ENCODE measurements around the gene GFOD2.

GFOD2 gene

GRCh38 chr16:67657017-67657608 lies 62.0 kb downstream of the GFOD2 start:
- no peak for ATAC-seq
- no peak for TF ChIP-seq TCF4 (CRISPR knock-in tag; IDR thresholded peaks at IDR 0.05; ENCODE audit: borderline replicate concordance)
- no peak for TF ChIP-seq TOX (CRISPR knock-in tag; IDR thresholded peaks at IDR 0.05; ENCODE audit: borderline replicate concordance)
- no peak for TF ChIP-seq POU6F1 (CRISPR knock-in tag; IDR thresholded peaks at IDR 0.05; ENCODE audit: borderline replicate concordance, low read depth)
- TF ChIP-seq BACH2 (CRISPR knock-in tag; IDR thresholded peaks at IDR 0.05; ENCODE audit: borderline replicate concordance) = no peak
- no peak for TF ChIP-seq ZFP3 (CRISPR knock-in tag; IDR thresholded peaks at IDR 0.05)
- TF ChIP-seq, protein P1, sequence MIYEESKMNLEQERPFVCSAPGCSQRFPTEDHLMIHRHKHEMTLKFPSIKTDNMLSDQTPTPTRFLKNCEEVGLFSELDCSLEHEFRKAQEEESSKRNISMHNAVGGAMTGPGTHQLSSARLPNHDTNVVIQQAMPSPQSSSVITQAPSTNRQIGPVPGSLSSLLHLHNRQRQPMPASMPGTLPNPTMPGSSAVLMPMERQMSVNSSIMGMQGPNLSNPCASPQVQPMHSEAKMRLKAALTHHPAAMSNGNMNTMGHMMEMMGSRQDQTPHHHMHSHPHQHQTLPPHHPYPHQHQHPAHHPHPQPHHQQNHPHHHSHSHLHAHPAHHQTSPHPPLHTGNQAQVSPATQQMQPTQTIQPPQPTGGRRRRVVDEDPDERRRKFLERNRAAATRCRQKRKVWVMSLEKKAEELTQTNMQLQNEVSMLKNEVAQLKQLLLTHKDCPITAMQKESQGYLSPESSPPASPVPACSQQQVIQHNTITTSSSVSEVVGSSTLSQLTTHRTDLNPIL (CRISPR knock-in tag; IDR thresholded peaks at IDR 0.05; ENCODE audit: low read depth) = no peak
- no peak for TF ChIP-seq TSHZ2 (CRISPR knock-in tag; IDR thresholded peaks at IDR 0.05)
- TF ChIP-seq, protein P2, sequence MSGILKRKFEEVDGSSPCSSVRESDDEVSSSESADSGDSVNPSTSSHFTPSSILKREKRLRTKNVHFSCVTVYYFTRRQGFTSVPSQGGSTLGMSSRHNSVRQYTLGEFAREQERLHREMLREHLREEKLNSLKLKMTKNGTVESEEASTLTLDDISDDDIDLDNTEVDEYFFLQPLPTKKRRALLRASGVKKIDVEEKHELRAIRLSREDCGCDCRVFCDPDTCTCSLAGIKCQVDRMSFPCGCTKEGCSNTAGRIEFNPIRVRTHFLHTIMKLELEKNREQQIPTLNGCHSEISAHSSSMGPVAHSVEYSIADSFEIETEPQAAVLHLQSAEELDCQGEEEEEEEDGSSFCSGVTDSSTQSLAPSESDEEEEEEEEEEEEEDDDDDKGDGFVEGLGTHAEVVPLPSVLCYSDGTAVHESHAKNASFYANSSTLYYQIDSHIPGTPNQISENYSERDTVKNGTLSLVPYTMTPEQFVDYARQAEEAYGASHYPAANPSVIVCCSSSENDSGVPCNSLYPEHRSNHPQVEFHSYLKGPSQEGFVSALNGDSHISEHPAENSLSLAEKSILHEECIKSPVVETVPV (CRISPR knock-in tag; IDR thresholded peaks at IDR 0.05) = no peak
- TF ChIP-seq ESRRG (CRISPR knock-in tag; IDR thresholded peaks at IDR 0.05) = no peak
- TF ChIP-seq OSR1 (CRISPR knock-in tag; IDR thresholded peaks at IDR 0.05) = no peak
- no peak for TF ChIP-seq ZFP30 (CRISPR knock-in tag; IDR thresholded peaks at IDR 0.05)
- TF ChIP-seq RARB (CRISPR knock-in tag; IDR thresholded peaks at IDR 0.05) = no peak
- TF ChIP-seq CSDC2 (CRISPR knock-in tag; IDR thresholded peaks at IDR 0.05) = no peak
- TF ChIP-seq ZC3H10 (CRISPR knock-in tag; IDR thresholded peaks at IDR 0.05) = no peak
- TF ChIP-seq ARNTL (CRISPR knock-in tag; IDR thresholded peaks at IDR 0.05; ENCODE audit: borderline replicate concordance, low read depth) = no peak

DNA sequence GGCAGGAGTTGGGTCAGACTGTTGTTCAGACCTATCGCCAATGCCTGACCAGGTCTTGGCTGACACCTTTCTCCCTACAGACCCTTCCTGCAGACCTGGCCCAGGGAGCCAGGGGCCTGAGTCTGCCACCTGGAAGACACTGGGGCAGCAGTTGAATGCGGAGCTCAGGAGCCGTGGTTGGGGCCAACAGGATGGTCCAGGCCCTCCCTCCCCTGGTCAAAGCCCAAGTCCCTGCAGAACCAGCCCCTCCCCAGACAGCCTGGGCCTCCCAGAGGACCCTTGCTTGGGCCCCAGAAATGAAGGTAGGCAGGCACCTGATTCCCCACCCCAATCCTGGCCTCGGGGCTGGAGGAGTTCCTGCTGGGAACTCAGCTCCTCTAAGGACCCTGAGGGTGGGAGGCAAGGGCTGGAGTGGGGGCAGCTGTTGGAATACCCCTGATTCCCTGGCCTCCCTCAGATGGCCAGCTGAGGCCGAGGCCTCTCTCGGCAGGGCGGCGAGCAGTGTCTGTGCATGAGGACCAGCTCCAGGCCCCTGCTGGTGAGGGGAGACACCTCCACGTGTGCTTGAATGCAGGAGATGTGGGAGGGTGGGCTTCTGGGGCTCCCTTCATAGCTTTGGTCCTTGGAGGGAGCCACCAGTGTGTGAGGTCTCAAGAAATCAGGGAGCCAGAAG lies 62.6 kb downstream of the GFOD2 start:
- no peak for ATAC-seq
- no peak for TF ChIP-seq ZC3H10 (CRISPR knock-in tag; IDR thresholded peaks at IDR 0.05)
- no peak for TF ChIP-seq OSR1 (CRISPR knock-in tag; IDR thresholded peaks at IDR 0.05)
- no peak for TF ChIP-seq ZFP30 (CRISPR knock-in tag; IDR thresholded peaks at IDR 0.05)
- TF ChIP-seq ZNF70 (CRISPR knock-in tag; IDR thresholded peaks at IDR 0.05) = no peak
- no peak for TF ChIP-seq ZNF8 (CRISPR knock-in tag; IDR thresholded peaks at IDR 0.05)
- TF ChIP-seq GLIS3 (CRISPR knock-in tag; IDR thresholded peaks at IDR 0.05) = no peak
- TF ChIP-seq, protein P2 (CRISPR knock-in tag; IDR thresholded peaks at IDR 0.05) = no peak
- TF ChIP-seq TSHZ2 (CRISPR knock-in tag; IDR thresholded peaks at IDR 0.05) = no peak
- no peak for TF ChIP-seq RARB (CRISPR knock-in tag; IDR thresholded peaks at IDR 0.05)
- no peak for TF ChIP-seq TCF4 (CRISPR knock-in tag; IDR thresholded peaks at IDR 0.05; ENCODE audit: borderline replicate concordance)
- TF ChIP-seq PATZ1 (CRISPR knock-in tag; IDR thresholded peaks at IDR 0.05; ENCODE audit: borderline replicate concordance) = no peak
- TF ChIP-seq, protein P1 (CRISPR knock-in tag; IDR thresholded peaks at IDR 0.05; ENCODE audit: low read depth) = no peak
- TF ChIP-seq ISL1 (CRISPR knock-in tag; IDR thresholded peaks at IDR 0.05) = no peak
- no peak for TF ChIP-seq SNAI2 (CRISPR knock-in tag; IDR thresholded peaks at IDR 0.05)
- no peak for TF ChIP-seq ESRRG (CRISPR knock-in tag; IDR thresholded peaks at IDR 0.05)
- no peak for TF ChIP-seq PPARA (CRISPR knock-in tag; IDR thresholded peaks at IDR 0.05; ENCODE audit: borderline replicate concordance)

All from SK-N-SH treated with all-trans-retinoic acid at 6 μM for 48 hours (cell line).